B cell (primary cell): Measurements from ENCODE around the gene AP4E1. TPM values are rescaled to one million over a fixed set of nuclear protein-coding genes. Genes with fewer than 3 reads are reported as not detected.

Experiments used
- ATAC-seq: fragments of 200-7000 bp; cut with Tn5 transposase; one replicate; pipeline ENCODE4 v1.10.0; 2021; ENCODE audit warnings: low read depth, mild to moderate bottlenecking, moderate number of reproducible peaks, moderate library complexity
- CTCF ChIA-PET: fragments of 350-600 bp; sonication (Branson Sonifier 250); formaldehyde crosslinking; loops from one replicate; lab custom pipeline; 2021; ENCODE audit warnings: antibody characterized with exemption, inconsistent platforms; lab: Charles Lee
- POLR2A ChIA-PET: fragments of 350-600 bp; sonication (Branson Sonifier 250); formaldehyde crosslinking; loops from one replicate; lab custom pipeline; 2021; ENCODE audit warnings: antibody characterized with exemption; lab: Charles Lee
- DNase-seq: peaks from one replicate; pipeline ENCODE4 v3.0.0; 2013
- H2AFZ ChIP-seq: 2 replicates; pipeline ENCODE4 v1.6.1; 2012; ENCODE audit warnings: mild to moderate bottlenecking, low read depth, low read length; ENCODE audit not compliant: insufficient read depth, poor library complexity, severe bottlenecking
- H3K27ac ChIP-seq, 2 donors: 1 replicate in 1 of 2; 2 replicates in 1 of 2; pipeline ENCODE4 v1.5.1; 2012 to 2013; ENCODE audit warnings: low read length in 2 of 2, mild to moderate bottlenecking in 2 of 2, moderate library complexity in 1 of 2
- H3K27me3 ChIP-seq, 4 experiments: fragments of 200-600 bp in 1 of 4; sonication (generic) in 1 of 4; replicated peaks in 1 of 4; 1 replicate in 2 of 4; 2 replicates in 2 of 4; pipeline versions ENCODE4 v1.6.1 to v1.7.0; 2013 to 2016; ENCODE audit warnings: low read length in 3 of 4, mild to moderate bottlenecking in 2 of 4, mixed read lengths in 1 of 4, moderate library complexity in 1 of 4; ENCODE audit not compliant: insufficient read depth in 4 of 4, control insufficient read depth in 3 of 4; ENCODE audit errors: control extremely low read depth in 1 of 4
- H3K36me3 ChIP-seq, 2 experiments: replicated peaks in 1 of 2; 1 replicate in 1 of 2; 2 replicates in 1 of 2; pipeline versions ENCODE4 v1.6.1 to v1.7.1; 2013; ENCODE audit warnings: low read length in 1 of 2; ENCODE audit not compliant: insufficient read depth in 2 of 2, control insufficient read depth in 1 of 2; ENCODE audit errors: control extremely low read depth in 1 of 2, extremely low read depth in 1 of 2
- H3K4me1 ChIP-seq, 2 donors: fragments of 200-600 bp in 1 of 2; sonication (generic) in 1 of 2; 1 replicate in 1 of 2; 2 replicates in 1 of 2; pipeline versions ENCODE4 v1.5.1 to v1.6.1; 2013 to 2017; ENCODE audit warnings: low read length in 2 of 2; ENCODE audit not compliant: control insufficient read depth in 2 of 2, insufficient read depth in 2 of 2
- H3K4me2 ChIP-seq: replicated peaks from 2 replicates; pipeline ENCODE3; 2012; ENCODE audit warnings: mild to moderate bottlenecking, low read depth, low read length; ENCODE audit not compliant: poor library complexity, severe bottlenecking
- H3K4me3 ChIP-seq, 5 experiments: fragments of 200-600 bp in 1 of 5; sonication (generic) in 1 of 5; 1 replicate in 3 of 5; 2 replicates in 2 of 5; pipeline versions ENCODE4 v1.5.1 to v1.7.0; 2011 to 2016; ENCODE audit warnings: low read length in 4 of 5, mild to moderate bottlenecking in 4 of 5, low read depth in 2 of 5, control low read depth in 1 of 5, moderate library complexity in 1 of 5; ENCODE audit not compliant: insufficient read depth in 1 of 5; ENCODE audit errors: control extremely low read depth in 1 of 5, extremely low read depth in 1 of 5
- H3K79me2 ChIP-seq: fragments of 200-600 bp; sonication (generic); one replicate; pipeline ENCODE4 v1.6.0; 2016; ENCODE audit warnings: low read length; ENCODE audit not compliant: control insufficient read depth, insufficient read depth
- H3K9ac ChIP-seq: fragments of 200-600 bp; sonication (generic); 2 replicates; pipeline ENCODE4 v1.6.1; 2017; ENCODE audit warnings: mild to moderate bottlenecking, low read length, moderate library complexity
- H3K9me3 ChIP-seq, 3 donors: one replicate each; pipeline versions ENCODE4 v1.6.1 to v1.7.1; 2013; ENCODE audit warnings: low read length in 2 of 3; ENCODE audit not compliant: control insufficient read depth in 2 of 3, insufficient read depth in 1 of 3; ENCODE audit errors: control extremely low read depth in 1 of 3
- H4K20me1 ChIP-seq: 2 replicates; pipeline ENCODE4 v1.6.0; 2012; ENCODE audit warnings: mild to moderate bottlenecking, low read length; ENCODE audit not compliant: insufficient read depth, control insufficient read depth, poor library complexity, severe bottlenecking
- H3K27ac Mint-ChIP-seq: one replicate; pipeline ENCODE4 v1.8.0; 2021; ENCODE audit warnings: mixed read lengths
- H3K27me3 Mint-ChIP-seq: one replicate; pipeline ENCODE4 v1.8.0; 2021; ENCODE audit warnings: mixed read lengths
- H3K4me1 Mint-ChIP-seq: one replicate; pipeline ENCODE4 v1.8.0; 2021; ENCODE audit warnings: mixed read lengths
- H3K4me3 Mint-ChIP-seq: one replicate; pipeline ENCODE4 v1.8.0; 2021; ENCODE audit warnings: mixed read lengths
- H3K9me3 Mint-ChIP-seq: one replicate; pipeline ENCODE4 v1.8.0; 2022; ENCODE audit warnings: mixed read lengths; ENCODE audit not compliant: insufficient read depth
- CTCF ChIP-seq: fragments of 200-600 bp; IDR thresholded peaks from one replicate; pipeline ENCODE4 v1.8.0; 2022; ENCODE audit warnings: antibody characterized with exemption, mild to moderate bottlenecking
- EZH2 ChIP-seq: IDR thresholded peaks from 2 replicates; pipeline ENCODE4 v1.6.1; 2012; ENCODE audit warnings: borderline replicate concordance, low read depth, mild to moderate bottlenecking, moderate library complexity, low read length; ENCODE audit not compliant: insufficient read depth, poor library complexity, severe bottlenecking
- WGBS: methylation state at CpG from one replicate; pipeline ENCODE4 v1.1.5; 2013; ENCODE audit warnings: missing lambda C conversion rate; ENCODE audit not compliant: insufficient coverage; 5-methylcytosine and 5-hydroxymethylcytosine counted together
- intact Hi-C: fragments of 100-400 bp; cut with micrococcal nuclease; formaldehyde crosslinking; loops from one replicate; pipeline ENCODE4 v1.10.0; 2022
- polyA plus RNA-seq: library from polyadenylated mRNA; depleted of rRNA; stranded (reverse); fragments of >200 nt; gene quantifications from 2 replicates; pipeline ENCODE4 v1.2.3, GENCODE V29; 2012
- total RNA-seq, 2 donors: library from RNA; stranded (reverse); fragments of 120-200 nt in 1 of 2; gene quantifications; 1 replicate in 1 of 2; 2 replicates in 1 of 2; pipeline versions ENCODE4 v1.2.3 to v1.2.4, GENCODE V29; 2013 to 2022

The AP4E1 gene
- total and polyA plus RNA-seq, 2 donors (not counting 1 experiment from before 2014, with no cell fraction given) = 2.8 to 12.0 TPM

- no CpG with 5 or more reads among the region's 4 CpGs for WGBS
- Histone ChIP-seq H3K9me3 (no peaks in the 10 kb centered on the region), H3K4me1 (no peaks in the 10 kb centered on the region), H3K27ac (no peak overlapping the region), H3K36me3 (peaks cover 9 to 37% of the 10 kb centered on the region in 2 experiments), H2AFZ (no peak overlapping the region), H3K4me3 (no peak overlapping the region), H3K4me2 (no peak overlapping the region), H3K27me3 (no peaks in the 10 kb centered on the region), H3K79me2 (no peaks in the 10 kb centered on the region), H3K9ac (no peak overlapping the region), H4K20me1 (no peaks in the 10 kb centered on the region)
- TF ChIP-seq CTCF = no peak
- Mint-ChIP-seq H3K4me1 (no peaks in the 10 kb centered on the region), H3K27ac (no peak overlapping the region), H3K27me3 (no peaks in the 10 kb centered on the region), H3K9me3 (no peaks in the 10 kb centered on the region), H3K4me3 (no peak overlapping the region)
- intact Hi-C loops = no loop called here
- ChIA-PET POLR2A (no interaction called here), CTCF (no interaction called here)
- no peak for DNase-seq
- no peak for ATAC-seq
Observed at GRCh38 chr15:50993598-50993997, 85.1 kb downstream of the AP4E1 start.

GRCh38 chr15:50996641-50997040 is 88.2 kb downstream of the AP4E1 start:
- TF ChIP-seq CTCF (no peak), EZH2 (no peak)
- H3K79me2 ChIP-seq = no peaks in the 10 kb centered on the region
- no peak overlapping the region for H3K4me2 ChIP-seq
- ATAC-seq = no peak
- no peak overlapping the region for H2AFZ ChIP-seq
- no peaks in the 10 kb centered on the region for H4K20me1 ChIP-seq
- H3K9me3 ChIP-seq = no peaks in the 10 kb centered on the region
- no peak overlapping the region for H3K9ac ChIP-seq
- CTCF ChIA-PET = no interaction called here
- no peak overlapping the region for H3K4me3 Mint-ChIP-seq
- H3K27me3 ChIP-seq = no peaks in the 10 kb centered on the region
- POLR2A ChIA-PET = no interaction called here
- H3K4me1 ChIP-seq = no peaks in the 10 kb centered on the region
- no peak for DNase-seq
- WGBS = 100% methylated on average over 1 of the region's 1 CpG
- intact Hi-C loops = no loop called here
- H3K27me3 Mint-ChIP-seq = no peaks in the 10 kb centered on the region
- no peaks in the 10 kb centered on the region for H3K4me1 Mint-ChIP-seq
- peaks cover 11 to 32% of the 10 kb centered on the region in 2 experiments for H3K36me3 ChIP-seq
- H3K27ac ChIP-seq = no peak overlapping the region
- H3K9me3 Mint-ChIP-seq = no peaks in the 10 kb centered on the region
- H3K27ac Mint-ChIP-seq = no peak overlapping the region
- H3K4me3 ChIP-seq = no peak overlapping the region
